HCT116 (cell line): ENCODE measurements around the gene SOD3. TPM values are rescaled to one million over a fixed set of nuclear protein-coding genes. Genes with fewer than 3 reads are reported as not detected.

Experiments
- ATAC-seq: fragments of 200-7000 bp; cut with Tn5 transposase; 2 replicates; pipeline ENCODE4 v1.9.1; 2020; ENCODE audit warnings: mild to moderate bottlenecking, moderate library complexity
- BruUV-seq: library from RNA; stranded (reverse); fragments of 400-500 nt; replicated peaks from 2 replicates; lab custom pipeline; 2021; lab: Mats Ljungman, UMichigan
- CTCF ChIA-PET: fragments of 300-600 bp; sonication (Branson Sonifier 250); formaldehyde crosslinking; loops from one replicate; lab custom pipeline; 2021; ENCODE audit warnings: antibody characterized with exemption; lab: Charles Lee
- POLR2A ChIA-PET: fragments of 300-600, 350-600 bp; sonication (Branson Sonifier 250); formaldehyde crosslinking; loops from one replicate; lab custom pipeline; 2021; ENCODE audit warnings: antibody characterized with exemption; lab: Charles Lee
- RAD21 ChIA-PET, 2 experiments: fragments of 300-600 bp; sonication (Branson Sonifier 250); formaldehyde crosslinking; loops; one replicate each; lab custom pipeline; 2023; ENCODE audit warnings: low total read pairs in 2 of 2; ENCODE audit not compliant: uncharacterized antibody in 2 of 2, unreplicated experiment in 2 of 2, low non-redundant PET in 1 of 2; lab: Charles Lee
- DNase-seq: peaks from one replicate; pipeline ENCODE4 v3.0.0-alpha.2; 2010; ENCODE audit warnings: low read depth, low spot score
- H2AFZ ChIP-seq: fragments of 200-600 bp; shearing (Covaris generic), sonication (generic); 2 replicates; pipeline ENCODE4 v1.6.1; 2017; ENCODE audit warnings: low read depth, mixed run types, mixed read lengths, antibody characterized with exemption, low read length; ENCODE audit not compliant: poor library complexity, severe bottlenecking
- H3K27ac ChIP-seq: 2 replicates; pipeline ENCODE4 v1.5.1; 2012; ENCODE audit warnings: low read depth, low read length
- H3K27me3 ChIP-seq: fragments of 200-600 bp; sonication (generic); 2 replicates; pipeline ENCODE4 v1.6.1; 2016; ENCODE audit warnings: mixed run types, low read length, mixed read lengths; ENCODE audit not compliant: insufficient read depth
- H3K36me3 ChIP-seq, 2 experiments: fragments of 200-500 bp in 1 of 2; fragments of 200-600 bp in 1 of 2; sonication (Bioruptor generic) in 1 of 2; sonication (generic) in 1 of 2; 2 replicates each; pipeline versions ENCODE4 v1.5.1 to v1.6.1; 2014 to 2016; ENCODE audit warnings: low read length in 2 of 2, inconsistent platforms in 1 of 2, mixed read lengths in 1 of 2, mixed run types in 1 of 2; ENCODE audit not compliant: insufficient read depth in 2 of 2, control insufficient read depth in 1 of 2
- H3K4me1 ChIP-seq, 2 experiments: fragments of 200-600 bp in 1 of 2; sonication (generic) in 1 of 2; 2 replicates each; pipeline versions ENCODE4 v1.5.1 to v1.6.1; 2012 to 2017; ENCODE audit warnings: low read length in 2 of 2, inconsistent platforms in 1 of 2, mild to moderate bottlenecking in 1 of 2, mixed read lengths in 1 of 2, mixed run types in 1 of 2, moderate library complexity in 1 of 2; ENCODE audit not compliant: insufficient read depth in 2 of 2, control insufficient read depth in 1 of 2
- H3K4me2 ChIP-seq: fragments of 200-600 bp; sonication (generic); 2 replicates; pipeline ENCODE4 v1.6.1; 2017; ENCODE audit warnings: mixed run types, low read length, mixed read lengths
- H3K4me3 ChIP-seq, 2 experiments: fragments of 200-600 bp in 1 of 2; sonication (generic) in 1 of 2; replicated peaks in 1 of 2; 2 replicates each; pipeline ENCODE4 v1.5.1; 2011 to 2016; ENCODE audit warnings: low read length in 2 of 2, control low read depth in 1 of 2, low read depth in 1 of 2, mild to moderate bottlenecking in 1 of 2, mixed read lengths in 1 of 2, mixed run types in 1 of 2
- H3K79me2 ChIP-seq: fragments of 200-600 bp; sonication (generic); 2 replicates; pipeline ENCODE4 v1.6.1; 2017; ENCODE audit warnings: mild to moderate bottlenecking, mixed run types, low read length, moderate library complexity, mixed read lengths; ENCODE audit not compliant: insufficient read depth
- H3K9ac ChIP-seq: fragments of 200-600 bp; sonication (generic); 2 replicates; pipeline ENCODE4 v1.6.1; 2016; ENCODE audit warnings: low read length, mixed read lengths
- H3K9me2 ChIP-seq: fragments of 200-600 bp; sonication (generic), shearing (Covaris generic); 2 replicates; pipeline ENCODE4 v1.6.1; 2017; ENCODE audit warnings: mixed run types, mild to moderate bottlenecking, moderate library complexity; ENCODE audit not compliant: insufficient read depth
- H3K9me3 ChIP-seq, 2 experiments: fragments of 200-500 bp in 1 of 2; fragments of 200-600 bp in 1 of 2; sonication (Bioruptor generic) in 1 of 2; sonication (generic) in 1 of 2; 2 replicates each; pipeline ENCODE4 v1.6.1; 2014 to 2017; ENCODE audit warnings: low read length in 2 of 2, mixed read lengths in 2 of 2, inconsistent platforms in 1 of 2, low read depth in 1 of 2, mild to moderate bottlenecking in 1 of 2, mixed run types in 1 of 2, moderate library complexity in 1 of 2; ENCODE audit not compliant: control insufficient read depth in 1 of 2, insufficient read depth in 1 of 2
- H4K20me1 ChIP-seq: fragments of 200-600 bp; sonication (generic), shearing (Covaris generic); 2 replicates; pipeline ENCODE4 v1.6.1; 2017; ENCODE audit warnings: mixed run types, mild to moderate bottlenecking, moderate library complexity; ENCODE audit not compliant: insufficient read depth
- CBX3 ChIP-seq: IDR thresholded peaks from 2 replicates; pipeline ENCODE4 v1.6.1; 2012; ENCODE audit warnings: low read depth
- EGR1 ChIP-seq: IDR thresholded peaks from 2 replicates; pipeline ENCODE4 v1.6.1; 2012; ENCODE audit warnings: low read depth
- ELF1 ChIP-seq: IDR thresholded peaks from 2 replicates; pipeline ENCODE4 v1.6.1; 2012; ENCODE audit warnings: low read depth, borderline replicate concordance
- EZH2 ChIP-seq: fragments of 200-600 bp; sonication (generic); IDR thresholded peaks from 2 replicates; pipeline ENCODE4 v1.6.1; 2017; ENCODE audit warnings: antibody characterized with exemption, mixed run types
- FOSL1 ChIP-seq: IDR thresholded peaks from 2 replicates; pipeline ENCODE4 v1.6.1; 2012; ENCODE audit warnings: low read depth
- POLR2AphosphoS5 ChIP-seq: IDR thresholded peaks from 2 replicates; pipeline ENCODE4 v1.6.1; 2011; ENCODE audit warnings: mild to moderate bottlenecking, low read depth, low read length, moderate library complexity
- RAD21 ChIP-seq: IDR thresholded peaks from 2 replicates; pipeline ENCODE4 v1.6.1; 2012; ENCODE audit warnings: low read depth, mild to moderate bottlenecking
- SIN3A ChIP-seq: IDR thresholded peaks from 2 replicates; pipeline ENCODE4 v1.6.1; 2012; ENCODE audit warnings: low read depth
- SP1 ChIP-seq: IDR thresholded peaks from 2 replicates; pipeline ENCODE4 v1.6.1; 2012; ENCODE audit warnings: low read depth
- SRF ChIP-seq: IDR thresholded peaks from 2 replicates; pipeline ENCODE4 v1.6.1; 2012; ENCODE audit warnings: low read depth
- TCF7L2 ChIP-seq: IDR thresholded peaks from 2 replicates; pipeline ENCODE4 v1.7.0; 2011; ENCODE audit warnings: borderline replicate concordance, inconsistent platforms; ENCODE audit not compliant: insufficient read depth, insufficient read length; ENCODE audit errors: extremely low read depth
- ZNF274 ChIP-seq: fragments of 200-500 bp; sonication (Bioruptor generic); IDR thresholded peaks from 2 replicates; pipeline ENCODE4 v1.6.1; 2014; ENCODE audit warnings: mild to moderate bottlenecking, low read depth, low read length, inconsistent platforms
- intact Hi-C: fragments of 100-400 bp; cut with micrococcal nuclease; formaldehyde crosslinking; loops from 2 replicates; pipeline ENCODE4 v1.10.0; 2022
- total RNA-seq: library from RNA; stranded (reverse); gene quantifications from one replicate; pipeline ENCODE4 v1.2.1, GENCODE V29; 2021; ENCODE audit not compliant: unreplicated experiment
- TF ChIP-seq, protein P1 (sequence below), 3 experiments: fragments of 200-600 bp in 1 of 3; sonication (generic) in 1 of 3; IDR thresholded peaks in 2 of 3; conservative IDR thresholded peaks in 1 of 3; 2 replicates each; pipeline ENCODE4 v1.5.1; 2012 to 2017; ENCODE audit warnings: low read depth in 2 of 3, low read length in 2 of 3, antibody characterized with exemption in 1 of 3, borderline replicate concordance in 1 of 3, control low read depth in 1 of 3, mild to moderate bottlenecking in 1 of 3, mixed read lengths in 1 of 3, mixed run types in 1 of 3, moderate library complexity in 1 of 3; ENCODE audit not compliant: insufficient read depth in 1 of 3
- TF ChIP-seq, protein P2 (sequence below): IDR thresholded peaks from 2 replicates; pipeline ENCODE4 v1.6.1; 2012; ENCODE audit warnings: low read depth
- TF ChIP-seq, protein P3 (sequence below): IDR thresholded peaks from 2 replicates; pipeline ENCODE4 v1.6.1; 2012
- TF ChIP-seq, protein P4 (sequence below): IDR thresholded peaks from 2 replicates; pipeline ENCODE4 v1.6.1; 2012

The SOD3 gene
- total RNA-seq, 1 experiment from 2014 or later, result 0.25 TPM

DNA sequence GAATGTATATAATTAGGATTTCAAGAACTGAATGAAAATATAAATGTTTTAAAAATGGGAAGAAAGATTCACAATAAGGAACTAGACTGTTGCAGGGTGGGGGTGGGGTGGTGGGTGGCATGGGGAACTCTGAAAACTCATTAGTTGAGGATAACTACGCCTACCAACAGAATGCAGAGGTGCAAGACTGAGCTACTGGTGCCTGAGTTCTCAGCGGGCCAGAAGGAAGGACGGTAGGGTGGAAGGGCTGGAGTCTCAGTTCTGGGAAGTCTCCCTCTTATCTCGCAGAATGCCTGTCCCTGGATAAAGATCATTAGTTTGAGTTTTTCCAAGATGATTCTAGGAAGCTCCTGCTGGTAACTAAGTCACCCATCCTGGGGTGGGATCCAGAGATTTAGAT, 1.3 kb upstream of the SOD3 start:
- CTCF ChIA-PET, result interaction anchor here (0.6 to 1.4 kb wide), 3 partner anchors 9 to 316 kb away, joined by 3 to 4 read pairs (median 4); no protein-coding TSS in a partner anchor
- H3K36me3 ChIP-seq, result no peaks in the 10 kb centered on the region
- H2AFZ ChIP-seq, result no peak overlapping the region
- POLR2A ChIA-PET, result no interaction called here
- BruUV-seq, result no TSS peak
- TF ChIP-seq, protein P1, sequence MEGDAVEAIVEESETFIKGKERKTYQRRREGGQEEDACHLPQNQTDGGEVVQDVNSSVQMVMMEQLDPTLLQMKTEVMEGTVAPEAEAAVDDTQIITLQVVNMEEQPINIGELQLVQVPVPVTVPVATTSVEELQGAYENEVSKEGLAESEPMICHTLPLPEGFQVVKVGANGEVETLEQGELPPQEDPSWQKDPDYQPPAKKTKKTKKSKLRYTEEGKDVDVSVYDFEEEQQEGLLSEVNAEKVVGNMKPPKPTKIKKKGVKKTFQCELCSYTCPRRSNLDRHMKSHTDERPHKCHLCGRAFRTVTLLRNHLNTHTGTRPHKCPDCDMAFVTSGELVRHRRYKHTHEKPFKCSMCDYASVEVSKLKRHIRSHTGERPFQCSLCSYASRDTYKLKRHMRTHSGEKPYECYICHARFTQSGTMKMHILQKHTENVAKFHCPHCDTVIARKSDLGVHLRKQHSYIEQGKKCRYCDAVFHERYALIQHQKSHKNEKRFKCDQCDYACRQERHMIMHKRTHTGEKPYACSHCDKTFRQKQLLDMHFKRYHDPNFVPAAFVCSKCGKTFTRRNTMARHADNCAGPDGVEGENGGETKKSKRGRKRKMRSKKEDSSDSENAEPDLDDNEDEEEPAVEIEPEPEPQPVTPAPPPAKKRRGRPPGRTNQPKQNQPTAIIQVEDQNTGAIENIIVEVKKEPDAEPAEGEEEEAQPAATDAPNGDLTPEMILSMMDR (IDR thresholded peaks at IDR 0.05 in 2 of 3, conservative IDR thresholded peaks at IDR 0.05 in 1 of 3; ENCODE audit: borderline replicate concordance in 1 of 3, insufficient read depth in 1 of 3, low read depth in 2 of 3, low read length in 2 of 3), result no peak
- TF ChIP-seq EGR1, result no peak
- no peak for TF ChIP-seq EZH2
- TF ChIP-seq SIN3A, result no peak
- no peak for TF ChIP-seq SP1
- no peak for TF ChIP-seq POLR2AphosphoS5
- no peak for TF ChIP-seq ELF1
- no peak for TF ChIP-seq RAD21
- TF ChIP-seq TCF7L2, result no peak
- TF ChIP-seq FOSL1, result no peak
- no peak for TF ChIP-seq CBX3
- no peak for TF ChIP-seq SRF
- TF ChIP-seq ZNF274, result no peak
- TF ChIP-seq, protein P2, sequence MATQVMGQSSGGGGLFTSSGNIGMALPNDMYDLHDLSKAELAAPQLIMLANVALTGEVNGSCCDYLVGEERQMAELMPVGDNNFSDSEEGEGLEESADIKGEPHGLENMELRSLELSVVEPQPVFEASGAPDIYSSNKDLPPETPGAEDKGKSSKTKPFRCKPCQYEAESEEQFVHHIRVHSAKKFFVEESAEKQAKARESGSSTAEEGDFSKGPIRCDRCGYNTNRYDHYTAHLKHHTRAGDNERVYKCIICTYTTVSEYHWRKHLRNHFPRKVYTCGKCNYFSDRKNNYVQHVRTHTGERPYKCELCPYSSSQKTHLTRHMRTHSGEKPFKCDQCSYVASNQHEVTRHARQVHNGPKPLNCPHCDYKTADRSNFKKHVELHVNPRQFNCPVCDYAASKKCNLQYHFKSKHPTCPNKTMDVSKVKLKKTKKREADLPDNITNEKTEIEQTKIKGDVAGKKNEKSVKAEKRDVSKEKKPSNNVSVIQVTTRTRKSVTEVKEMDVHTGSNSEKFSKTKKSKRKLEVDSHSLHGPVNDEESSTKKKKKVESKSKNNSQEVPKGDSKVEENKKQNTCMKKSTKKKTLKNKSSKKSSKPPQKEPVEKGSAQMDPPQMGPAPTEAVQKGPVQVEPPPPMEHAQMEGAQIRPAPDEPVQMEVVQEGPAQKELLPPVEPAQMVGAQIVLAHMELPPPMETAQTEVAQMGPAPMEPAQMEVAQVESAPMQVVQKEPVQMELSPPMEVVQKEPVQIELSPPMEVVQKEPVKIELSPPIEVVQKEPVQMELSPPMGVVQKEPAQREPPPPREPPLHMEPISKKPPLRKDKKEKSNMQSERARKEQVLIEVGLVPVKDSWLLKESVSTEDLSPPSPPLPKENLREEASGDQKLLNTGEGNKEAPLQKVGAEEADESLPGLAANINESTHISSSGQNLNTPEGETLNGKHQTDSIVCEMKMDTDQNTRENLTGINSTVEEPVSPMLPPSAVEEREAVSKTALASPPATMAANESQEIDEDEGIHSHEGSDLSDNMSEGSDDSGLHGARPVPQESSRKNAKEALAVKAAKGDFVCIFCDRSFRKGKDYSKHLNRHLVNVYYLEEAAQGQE, result no peak
- TF ChIP-seq, protein P3, sequence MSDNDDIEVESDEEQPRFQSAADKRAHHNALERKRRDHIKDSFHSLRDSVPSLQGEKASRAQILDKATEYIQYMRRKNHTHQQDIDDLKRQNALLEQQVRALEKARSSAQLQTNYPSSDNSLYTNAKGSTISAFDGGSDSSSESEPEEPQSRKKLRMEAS, result no peak
- TF ChIP-seq, protein P4, sequence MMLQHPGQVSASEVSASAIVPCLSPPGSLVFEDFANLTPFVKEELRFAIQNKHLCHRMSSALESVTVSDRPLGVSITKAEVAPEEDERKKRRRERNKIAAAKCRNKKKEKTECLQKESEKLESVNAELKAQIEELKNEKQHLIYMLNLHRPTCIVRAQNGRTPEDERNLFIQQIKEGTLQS, result no peak
- H3K9me3 ChIP-seq, result no peaks in the 10 kb centered on the region
- no peak overlapping the region for H3K27ac ChIP-seq
- H4K20me1 ChIP-seq, result no peaks in the 10 kb centered on the region
- no peaks in the 10 kb centered on the region for H3K79me2 ChIP-seq
- H3K4me2 ChIP-seq, result no peak overlapping the region
- H3K9me2 ChIP-seq, result no peaks in the 10 kb centered on the region
- RAD21 ChIA-PET, result no interaction called here
- intact Hi-C loops, result loop anchor here (10.0 kb wide), 1 partner anchor 309 kb away; no protein-coding TSS in a partner anchor
- peaks cover 15% of the 10 kb centered on the region; the same call in 1 of the 2 replicates for H3K27me3 ChIP-seq
- no peak for DNase-seq
- no peak overlapping the region for H3K4me3 ChIP-seq
- no peaks in the 10 kb centered on the region for H3K4me1 ChIP-seq
- no peak overlapping the region for H3K9ac ChIP-seq
- no peak for ATAC-seq
